Measurements from ENCODE around the gene SLC35F5. TPM values are rescaled to one million over a fixed set of nuclear protein-coding genes. Genes with fewer than 3 reads are reported as not detected.

Gene SLC35F5
- total RNA-seq, 4 donors from 2014 or later = 64.2 to 106 (median 78.8) TPM

- no peak for TF ChIP-seq CTCF (IDR thresholded peaks at IDR 0.05; ENCODE audit: low read depth)
These were observed 11.5 kb upstream of the SLC35F5 start for GRCh38 chr2:113767811-113768460.

- TF ChIP-seq CTCF (IDR thresholded peaks at IDR 0.05; ENCODE audit: low read depth) = no peak
These were observed 8.8 kb upstream of the SLC35F5 start for GRCh38 chr2:113765276-113765675.

GRCh38 chr2:113762377-113763118 is 6.1 kb upstream of the SLC35F5 start:
- TF ChIP-seq CTCF (IDR thresholded peaks at IDR 0.05; ENCODE audit: low read depth) = no peak

GRCh38 chr2:113760400-113760799 is 4.0 kb upstream of the SLC35F5 start:
- no peak for TF ChIP-seq CTCF (IDR thresholded peaks at IDR 0.05; ENCODE audit: low read depth)

- TF ChIP-seq CTCF (IDR thresholded peaks at IDR 0.05; ENCODE audit: low read depth) = no peak
These were observed 756 bp upstream of the SLC35F5 start for GRCh38 chr2:113757138-113757657.

- no peak for TF ChIP-seq CTCF (IDR thresholded peaks at IDR 0.05; ENCODE audit: low read depth)
These were observed 547 bp downstream of the SLC35F5 start for GRCh38 chr2:113755835-113756354.
